22Rv1 (cell line): ENCODE data around the gene PRSS12.

Experiments used
- H3K27ac ChIP-seq: fragments of 450-650 bp; 2 replicates; pipeline ENCODE4 v1.5.1; 2017
- CTCF ChIP-seq: fragments of 450-650 bp; IDR thresholded peaks from 2 replicates; pipeline ENCODE4 v1.5.1; 2017; ENCODE audit warnings: mild to moderate bottlenecking
- ZFX ChIP-seq: fragments of 450-650 bp; IDR thresholded peaks from 2 replicates; pipeline ENCODE4 v1.6.1; 2017; ENCODE audit warnings: antibody characterized with exemption, borderline replicate concordance

PRSS12 gene

GRCh38 chr4:118259111-118259510 is 93.7 kb downstream of the PRSS12 start:
- no peak overlapping the region for H3K27ac ChIP-seq
- no peak for TF ChIP-seq ZFX
- TF ChIP-seq CTCF: no peak

DNA sequence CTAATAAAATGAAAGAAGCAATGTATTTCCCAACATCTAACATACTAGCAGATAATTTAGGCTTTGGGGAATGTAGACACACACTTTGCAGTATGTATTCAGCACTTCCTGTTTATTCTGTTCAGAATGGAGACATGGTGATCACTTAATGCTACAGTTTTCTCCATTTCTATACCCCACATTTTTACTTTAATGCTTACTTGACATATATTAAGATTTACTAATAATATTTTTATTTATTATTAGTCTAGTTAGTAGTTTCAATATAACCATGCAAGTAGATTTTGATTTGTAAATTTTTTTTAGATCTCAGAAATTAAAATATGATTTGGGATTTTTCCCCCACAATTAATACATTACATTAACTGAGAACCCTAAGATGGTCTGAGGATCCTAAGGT is 98.4 kb downstream of the PRSS12 start:
- H3K27ac ChIP-seq: no peak overlapping the region
- TF ChIP-seq CTCF (no peak), ZFX (no peak)

GRCh38 chr4:118249890-118250289 is 102.9 kb downstream of the PRSS12 start:
- TF ChIP-seq ZFX (no peak), CTCF (no peak)
- H3K27ac ChIP-seq: no peak overlapping the region

DNA sequence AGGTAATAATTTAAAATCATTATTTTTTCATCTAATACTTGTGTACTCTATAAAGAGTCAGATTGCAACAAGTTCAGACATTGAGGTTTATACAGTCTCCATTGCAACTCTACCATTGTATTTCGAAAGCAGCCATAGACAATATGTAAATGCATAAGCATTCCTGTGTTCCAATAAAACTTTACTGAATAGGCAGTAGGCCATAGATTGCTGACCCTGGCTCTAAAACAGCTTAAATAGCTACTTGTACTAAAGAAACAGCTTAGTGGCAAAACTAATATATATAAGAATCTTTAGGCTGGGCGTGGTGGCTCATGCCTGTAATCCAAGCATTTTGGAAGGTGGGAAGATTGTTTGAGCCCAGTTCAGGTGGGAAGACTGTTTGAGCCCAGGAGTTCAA is 115.3 kb downstream of the PRSS12 start:
- no peak overlapping the region for H3K27ac ChIP-seq
- no peak for TF ChIP-seq ZFX
- TF ChIP-seq CTCF: no peak

- H3K27ac ChIP-seq: no peak overlapping the region
- no peak for TF ChIP-seq ZFX
- no peak for TF ChIP-seq CTCF
Measured at GRCh38 chr4:118235566-118236120, 117.2 kb downstream of the PRSS12 start.
